HG02981 (cell line): ENCODE data around the gene EPOP.

ENCODE experiments used
- ATAC-seq: cut with Tn5 transposase; IDR thresholded peaks from one replicate; pipeline ENCODE4 v1.9.1; 2021; ENCODE audit warnings: mild to moderate bottlenecking, moderate library complexity; ENCODE audit not compliant: unreplicated experiment

EPOP gene

DNA sequence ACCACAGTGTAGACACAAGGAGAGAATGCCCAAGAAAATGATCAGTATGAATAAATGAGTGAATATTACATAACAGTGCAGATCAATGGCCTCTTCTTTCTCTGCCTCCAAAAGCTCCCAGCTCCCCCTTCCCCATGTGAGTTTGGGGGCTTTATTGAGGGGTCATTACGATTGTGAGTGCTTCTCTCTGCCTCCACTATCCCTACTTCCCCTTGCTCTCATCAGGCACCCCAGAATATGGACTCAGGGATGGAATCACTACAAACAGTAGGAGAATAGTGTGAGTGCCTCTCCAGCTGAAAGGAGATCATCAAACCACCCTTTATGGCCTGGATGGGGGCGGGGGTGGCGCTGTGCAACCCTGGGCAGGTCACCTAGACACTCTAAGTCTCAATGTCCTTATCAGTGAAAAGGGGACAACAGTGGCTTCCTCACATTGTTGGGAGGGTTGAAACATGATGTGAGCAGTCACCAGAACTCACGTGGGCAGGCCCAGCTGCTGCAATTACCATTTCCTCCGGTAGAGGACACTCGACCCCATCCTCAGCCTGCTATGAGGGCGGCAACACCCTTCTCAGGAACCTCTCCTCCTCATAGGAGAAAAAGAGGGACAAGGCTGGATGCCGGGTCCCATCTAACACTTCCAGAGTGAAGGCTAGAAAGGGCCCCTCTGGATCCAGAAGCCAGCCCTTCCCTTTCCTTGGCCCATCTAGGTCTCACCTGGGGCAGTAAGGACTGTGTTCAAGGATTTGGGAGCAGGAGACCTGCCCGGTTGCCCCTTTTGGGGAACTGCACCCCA is 2.1 kb upstream of the EPOP start:
- ATAC-seq: no peak

DNA sequence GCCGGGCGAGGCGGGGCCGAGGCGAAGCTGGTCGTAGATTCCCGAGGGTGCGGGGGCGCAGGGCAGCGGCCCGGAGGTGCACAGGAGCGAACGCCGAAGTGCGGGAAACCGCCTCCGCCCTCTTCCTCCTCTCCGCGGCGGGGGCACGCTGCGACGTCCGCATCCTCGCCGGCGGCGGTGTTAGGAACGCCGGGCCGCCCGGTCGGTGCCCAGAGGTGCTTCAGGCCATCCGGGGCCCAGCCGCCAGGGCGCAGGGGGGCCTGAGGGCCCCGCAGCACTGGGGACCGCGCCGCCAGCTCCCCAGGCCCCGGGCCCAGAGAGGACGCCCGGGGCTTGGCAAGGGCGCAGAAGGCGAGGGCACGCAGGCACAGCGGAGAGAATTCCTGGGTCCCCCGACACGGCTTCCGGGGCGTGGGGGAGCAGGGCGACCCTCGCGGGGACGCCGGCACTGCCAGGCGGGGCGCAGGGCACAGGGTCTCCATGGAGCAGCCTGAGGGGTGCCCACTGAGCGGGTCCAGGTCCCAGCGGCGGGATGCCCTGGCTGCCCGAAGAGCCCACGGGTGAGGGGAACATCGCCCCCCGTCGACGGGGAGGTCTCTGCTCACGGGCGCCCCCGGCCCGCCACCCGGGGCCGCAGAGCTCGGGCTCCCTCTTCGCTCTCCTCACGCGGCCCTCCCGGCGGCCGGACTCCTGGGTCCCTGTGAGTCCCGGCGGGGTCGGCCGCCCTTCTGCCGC is 576 bp downstream of the EPOP start:
- ATAC-seq: no peak

DNA sequence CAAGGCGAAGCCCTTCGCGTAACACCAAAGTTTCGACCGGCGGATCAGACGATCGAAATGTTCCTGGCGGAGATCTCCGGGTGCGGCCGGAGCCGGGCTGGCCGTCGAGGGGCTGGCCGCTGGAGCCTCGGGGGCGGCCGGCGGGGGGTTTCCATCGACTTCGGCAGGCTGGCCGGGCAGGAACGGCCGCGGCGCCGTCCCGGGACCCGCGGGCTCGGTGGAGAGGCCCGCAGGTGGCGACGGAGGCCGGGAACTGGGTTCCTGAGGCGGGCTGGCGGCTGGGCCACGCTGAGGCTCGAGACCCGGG is 1.1 kb downstream of the EPOP start:
- no peak for ATAC-seq

DNA sequence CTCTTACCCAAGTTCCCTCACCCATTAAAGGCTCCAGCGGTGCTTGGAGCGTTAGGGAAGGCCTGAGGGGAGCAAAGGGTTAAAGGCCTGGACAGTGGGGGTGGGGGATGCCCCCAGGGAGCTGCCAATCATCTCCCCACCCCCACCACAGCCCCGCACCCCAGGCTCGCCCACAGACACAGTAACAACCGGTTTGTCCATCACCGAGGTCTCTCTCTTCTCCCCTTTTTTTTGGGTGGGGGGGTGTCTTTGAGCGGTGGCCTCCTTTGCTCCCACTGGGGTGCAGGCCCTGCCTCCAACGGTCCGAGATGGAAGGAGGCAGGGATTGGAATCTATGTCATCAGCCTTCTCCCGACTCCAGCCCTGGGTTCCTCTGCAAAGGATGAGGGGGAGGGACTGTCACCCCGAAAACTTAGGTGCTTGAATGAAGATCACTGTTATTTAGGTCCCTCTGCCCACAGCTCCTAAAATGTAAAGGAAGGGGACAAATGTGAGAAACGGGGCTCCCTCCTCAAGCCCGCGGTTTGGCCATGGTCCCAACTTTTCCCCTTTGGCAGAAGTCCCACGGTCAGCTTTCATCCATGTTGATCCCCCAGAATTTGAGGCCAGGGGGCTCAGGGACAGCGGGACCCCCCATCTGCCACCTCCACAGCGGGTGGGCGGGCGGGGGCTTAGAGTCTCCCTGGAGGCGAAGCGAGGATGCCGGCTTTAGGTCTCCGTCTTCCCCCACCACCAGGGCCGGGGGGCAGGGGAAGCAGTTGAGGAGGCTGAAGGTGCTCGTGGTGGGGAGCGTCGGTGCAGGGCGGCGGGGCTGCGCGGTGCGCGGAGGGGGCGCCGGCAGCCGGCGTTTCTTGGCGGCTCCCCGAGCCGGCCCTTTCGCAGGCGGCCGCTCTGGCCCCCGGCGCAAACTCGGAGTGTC is 1.7 kb downstream of the EPOP start:
- ATAC-seq: no peak

DNA sequence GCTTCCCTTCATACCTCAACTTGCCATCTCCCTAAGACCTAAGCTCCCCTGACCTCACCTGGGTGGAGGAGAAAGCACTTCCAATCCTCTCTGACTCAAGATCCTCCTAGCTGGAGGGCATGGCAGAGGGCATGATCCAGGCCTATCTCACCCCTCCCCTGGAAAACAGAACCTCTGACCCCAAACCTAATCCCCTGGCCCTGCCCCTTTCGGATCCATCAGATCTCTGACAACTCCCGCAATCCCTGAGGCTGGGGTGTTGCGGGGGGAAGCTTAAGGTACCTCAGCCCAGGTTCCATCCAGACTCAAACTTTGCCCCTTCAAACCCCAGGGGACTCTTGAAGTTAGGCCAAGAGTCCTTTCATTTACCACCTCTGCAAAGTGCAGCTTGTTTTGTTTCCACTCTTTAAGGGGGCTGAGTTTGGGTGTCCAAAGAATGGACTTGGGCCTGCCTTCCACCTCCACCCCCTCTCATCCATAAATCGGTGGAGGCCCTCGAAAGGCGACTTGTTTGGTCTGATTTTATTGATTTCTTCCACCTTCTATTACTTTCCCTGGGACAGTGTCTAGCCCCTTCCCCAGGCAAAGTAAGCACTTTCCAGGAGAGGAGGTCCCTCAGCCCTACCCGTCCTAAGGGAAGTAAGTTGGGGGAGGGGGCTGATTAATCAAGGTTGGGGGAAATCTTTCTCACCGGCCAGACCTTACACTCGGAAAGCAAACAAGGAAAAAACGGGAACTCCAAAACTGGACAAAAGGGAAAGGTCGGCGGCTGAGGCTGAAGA is 2.6 kb downstream of the EPOP start:
- ATAC-seq: no peak

DNA sequence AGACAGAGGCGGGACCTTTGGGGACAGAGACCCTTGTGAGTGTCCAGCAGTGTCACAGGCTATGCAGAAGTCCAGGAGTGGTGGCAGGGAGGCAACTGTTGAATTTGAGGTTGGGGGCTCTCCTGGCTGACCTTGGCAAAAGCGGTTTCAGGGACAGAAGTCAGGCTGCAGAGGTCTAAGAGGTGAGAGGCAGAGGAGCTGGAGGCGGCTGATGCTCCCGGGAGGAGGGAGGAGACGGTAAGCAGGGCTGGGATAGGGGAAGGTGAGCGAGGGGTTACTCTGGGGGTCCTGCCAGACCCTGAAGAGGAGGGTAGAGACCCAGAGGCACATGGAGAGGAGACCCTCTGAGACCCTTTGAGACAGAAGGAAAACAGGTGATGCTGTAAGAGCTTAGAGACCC is 5.2 kb downstream of the EPOP start:
- no peak for ATAC-seq

DNA sequence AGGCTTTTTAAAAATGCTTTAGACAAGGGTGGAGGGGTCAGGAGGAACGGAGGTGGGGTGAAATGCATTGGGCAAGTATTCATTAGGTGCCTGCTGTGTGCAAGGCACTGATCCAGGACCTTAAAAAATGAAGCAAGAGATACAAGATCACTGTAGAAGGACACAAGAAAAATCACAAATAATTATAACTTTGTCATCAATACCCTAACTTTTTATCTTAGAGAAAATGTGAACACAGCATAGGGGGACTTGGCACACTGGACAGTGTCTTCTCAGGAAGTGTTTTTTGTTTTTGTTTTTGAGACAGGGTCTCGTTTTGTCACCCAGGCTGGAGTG is 7.0 kb downstream of the EPOP start:
- ATAC-seq: no peak

DNA sequence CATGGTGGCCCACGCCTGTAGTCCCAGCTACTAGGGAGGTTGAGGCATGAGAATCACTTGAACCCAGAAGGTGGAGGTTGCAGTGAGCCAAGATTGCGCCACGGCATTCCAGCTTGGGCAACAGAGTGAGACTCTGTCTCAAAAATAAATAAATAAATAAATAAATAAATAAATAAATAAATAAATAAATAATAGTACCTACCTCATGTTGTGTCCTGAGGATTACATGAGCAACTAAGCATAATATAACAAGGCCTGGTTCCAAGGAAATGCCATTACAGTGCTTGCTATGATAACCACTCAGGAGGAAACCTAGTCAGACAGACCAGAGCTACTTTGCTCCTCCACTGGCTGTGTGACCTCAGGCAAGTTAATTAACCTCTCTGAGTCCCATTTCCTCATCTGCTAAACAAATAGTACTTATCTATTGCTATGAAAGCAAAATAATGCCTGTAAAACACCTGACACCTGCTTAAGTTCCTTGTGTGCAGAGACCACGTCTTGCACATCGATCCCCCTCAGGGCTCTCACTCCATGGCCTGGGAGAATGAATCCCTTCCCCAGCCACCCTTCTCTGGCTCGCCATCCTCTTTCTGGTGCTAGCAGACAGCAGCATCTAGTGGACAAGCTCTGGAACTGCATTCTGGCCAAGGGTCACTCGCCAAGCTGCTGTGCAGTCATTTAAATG is 7.5 kb downstream of the EPOP start:
- no peak for ATAC-seq

DNA sequence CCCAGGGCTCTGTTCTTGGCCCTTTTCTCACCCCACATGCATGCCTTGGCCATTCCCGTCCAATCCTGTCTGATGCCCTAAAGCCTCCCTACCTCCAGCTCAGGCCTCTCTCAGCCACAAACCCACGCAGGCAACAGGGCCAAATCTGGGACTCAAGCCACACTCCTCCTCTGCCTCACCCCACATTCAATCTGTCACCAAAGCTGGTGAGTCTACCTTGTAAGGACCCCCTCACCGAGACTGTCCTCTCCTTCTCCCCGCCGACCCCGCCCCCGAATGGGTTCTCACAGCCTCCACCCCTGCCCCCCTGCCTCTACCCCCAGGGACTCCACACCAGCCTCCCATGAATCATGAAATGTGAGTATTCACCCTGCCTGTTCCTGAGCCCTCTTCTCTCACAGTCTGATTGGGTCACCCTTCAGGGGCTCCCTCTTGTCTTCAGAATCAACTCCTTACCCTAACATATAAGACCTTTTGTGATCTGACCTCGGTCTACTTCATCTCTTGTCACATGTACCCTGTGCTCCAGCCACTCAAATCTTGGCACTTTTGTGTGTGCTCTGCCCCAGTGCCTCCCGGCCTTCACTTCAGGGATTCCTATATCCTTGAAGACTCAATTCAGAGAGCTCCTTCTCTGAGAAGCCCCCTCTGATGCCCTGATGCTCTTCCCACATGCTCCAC is 10.7 kb downstream of the EPOP start:
- ATAC-seq: no peak

DNA sequence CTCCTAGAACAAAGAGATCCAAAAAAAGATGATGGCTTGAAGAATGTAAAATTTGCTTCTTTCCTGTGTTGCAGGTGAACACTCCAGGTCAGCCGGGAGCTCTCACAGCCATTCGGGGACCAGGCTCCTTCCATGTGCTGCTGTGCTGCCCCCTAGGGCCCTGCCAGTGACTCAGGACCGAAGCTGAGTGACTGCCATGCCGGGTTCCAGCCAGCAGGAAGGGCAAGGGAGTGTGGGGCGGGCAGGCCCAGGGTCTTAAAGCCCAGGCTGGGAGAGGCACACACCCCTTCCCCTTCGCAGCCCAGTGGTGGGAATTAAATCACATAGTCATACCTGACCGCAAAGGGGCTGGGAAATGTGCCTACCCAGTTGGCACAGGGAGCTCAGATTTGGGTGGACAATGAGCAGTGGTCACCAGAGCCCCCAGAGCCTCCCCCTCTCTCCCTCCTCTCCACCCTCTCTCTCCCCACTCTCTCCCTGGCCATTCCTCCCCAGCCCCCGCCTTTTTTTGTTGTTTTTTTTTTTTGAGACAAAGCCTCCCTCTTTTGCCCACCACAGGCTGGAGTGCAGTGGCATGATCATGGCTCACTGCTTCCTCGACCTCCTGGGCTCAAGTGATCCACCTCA is 11.5 kb downstream of the EPOP start:
- ATAC-seq: no peak

DNA sequence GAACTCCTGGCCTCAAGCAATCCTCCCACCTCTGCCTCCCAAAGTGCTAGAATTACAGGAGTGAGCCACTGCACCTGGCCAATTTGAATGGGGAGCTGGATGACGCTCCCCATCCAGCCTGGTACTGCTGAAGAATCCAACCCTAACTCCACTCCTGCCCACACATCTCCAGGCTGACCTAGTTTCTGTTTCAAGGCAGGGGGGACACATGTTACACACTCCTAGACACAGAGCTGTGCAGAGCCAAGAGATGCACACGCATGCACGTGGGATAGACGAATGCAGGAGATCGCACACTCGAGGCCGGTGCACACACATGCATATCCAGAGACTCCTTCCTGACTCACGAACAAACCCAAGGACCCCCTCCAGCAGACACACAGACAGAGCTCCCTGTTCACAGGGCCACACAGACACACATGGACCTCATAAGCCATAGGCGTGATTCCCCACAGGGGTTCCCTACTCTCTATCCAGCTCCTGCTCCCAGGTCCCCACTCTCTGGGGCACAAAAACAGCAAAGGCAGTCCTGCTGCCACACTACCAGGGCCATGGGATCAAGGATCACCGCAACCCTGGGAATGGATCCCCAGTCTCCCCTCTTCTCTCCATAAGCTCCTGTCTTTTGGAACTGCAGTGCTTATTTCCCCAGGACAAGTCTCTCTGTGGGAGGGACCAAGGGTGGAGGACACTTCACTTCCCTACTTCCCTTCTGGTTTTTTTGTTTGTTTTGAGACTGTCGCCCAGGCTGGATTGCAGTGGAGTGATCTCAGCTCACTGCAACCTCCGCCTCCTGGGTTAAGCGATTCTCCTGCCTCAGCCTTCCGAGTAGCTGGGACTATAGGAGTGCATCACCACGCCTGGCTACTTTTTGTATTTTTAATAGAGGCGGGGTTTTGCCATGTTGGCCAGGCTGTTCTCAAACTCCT is 14.4 kb downstream of the EPOP start:
- ATAC-seq: no peak

DNA sequence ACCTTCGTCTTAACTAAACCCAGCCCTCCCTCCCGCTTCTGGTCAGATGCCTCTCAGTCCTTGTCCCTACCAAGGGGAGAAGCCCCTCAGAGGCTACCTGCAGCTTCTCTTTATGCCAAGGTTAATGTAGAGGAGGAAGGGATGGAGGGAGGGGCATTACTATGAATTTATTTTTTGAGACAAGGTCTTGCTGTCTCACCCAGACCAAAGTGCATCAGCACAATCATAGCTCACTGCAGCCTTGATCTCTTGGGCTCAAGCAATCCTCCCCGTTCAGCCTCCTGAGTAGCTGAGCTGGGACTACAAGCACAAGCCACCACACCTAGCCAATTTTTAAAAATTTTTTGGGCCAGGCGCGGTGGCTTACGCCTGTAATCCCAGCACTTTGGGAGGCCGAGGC is 15.3 kb downstream of the EPOP start:
- no peak for ATAC-seq

DNA sequence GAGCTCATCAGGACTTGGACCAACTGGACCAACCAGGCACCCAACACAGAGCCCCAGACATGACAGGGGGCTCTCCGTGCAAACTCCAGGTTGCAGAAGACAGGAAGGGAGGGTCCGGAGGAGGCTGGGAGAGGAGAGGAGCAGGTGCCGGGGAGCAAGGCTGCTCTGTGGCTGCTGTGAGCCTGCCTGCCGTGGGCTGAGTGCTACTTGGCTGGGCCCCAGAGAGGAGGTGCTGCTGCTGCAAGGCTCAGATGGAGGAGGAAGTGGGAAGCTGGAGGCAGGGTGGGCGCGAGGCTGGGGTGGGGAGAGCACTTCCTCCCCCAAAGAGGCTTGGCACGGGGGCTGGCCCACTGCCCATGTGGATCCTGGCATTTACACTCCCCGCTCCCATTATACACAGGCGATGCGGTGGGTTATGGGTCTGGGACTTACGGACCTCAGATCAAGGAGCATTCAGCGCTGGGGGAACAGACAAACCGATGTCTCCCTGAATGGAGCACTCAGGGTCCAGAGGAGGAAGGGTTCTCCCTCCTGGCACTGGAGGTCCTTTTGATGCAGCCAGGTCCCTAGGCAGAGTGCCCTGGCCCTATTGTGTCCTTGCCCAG is 15.9 kb downstream of the EPOP start:
- no peak for ATAC-seq

DNA sequence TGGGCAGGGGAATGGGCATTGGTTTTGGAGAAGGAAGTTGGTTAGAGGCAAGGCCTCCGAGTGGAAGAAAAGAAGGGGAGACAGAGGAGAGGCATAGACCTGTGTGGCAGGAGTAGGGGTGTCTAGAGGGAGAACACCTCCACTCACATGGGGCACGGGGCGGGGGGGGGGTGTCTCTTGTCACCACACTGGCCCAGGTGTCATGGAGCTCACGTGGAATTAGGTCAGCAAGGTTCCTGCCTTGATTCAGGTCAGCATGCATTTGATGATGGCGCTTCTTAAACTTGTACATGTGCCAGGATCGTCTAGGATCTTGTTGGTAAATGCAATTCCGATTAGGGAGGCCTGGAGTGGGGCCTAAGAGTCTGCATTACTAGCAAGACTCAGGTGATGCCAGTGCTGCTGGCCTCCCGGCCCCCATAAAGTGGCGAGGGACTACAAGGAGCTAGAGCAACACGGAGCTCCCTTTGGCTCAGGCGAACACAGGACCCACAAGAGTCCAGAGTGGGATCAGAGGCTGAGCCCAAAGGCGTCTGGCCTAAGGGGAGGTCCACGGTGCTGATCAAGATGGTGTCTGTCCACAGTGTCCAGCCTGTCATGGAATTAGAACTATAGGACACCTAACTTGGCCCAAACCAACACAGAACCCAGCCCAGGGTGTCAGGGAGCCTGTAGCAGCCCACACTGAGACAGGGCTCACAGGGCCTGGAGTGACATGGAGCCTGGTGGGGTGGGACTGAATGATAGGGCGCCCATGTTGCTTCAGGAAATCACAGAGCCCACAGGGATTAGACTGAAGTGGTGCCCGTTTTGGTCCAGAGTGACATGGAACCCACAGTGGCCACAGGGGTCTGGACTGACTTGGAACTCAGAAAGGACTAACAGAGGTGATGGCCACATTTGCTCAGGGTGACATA is 16.7 kb downstream of the EPOP start:
- no peak for ATAC-seq

DNA sequence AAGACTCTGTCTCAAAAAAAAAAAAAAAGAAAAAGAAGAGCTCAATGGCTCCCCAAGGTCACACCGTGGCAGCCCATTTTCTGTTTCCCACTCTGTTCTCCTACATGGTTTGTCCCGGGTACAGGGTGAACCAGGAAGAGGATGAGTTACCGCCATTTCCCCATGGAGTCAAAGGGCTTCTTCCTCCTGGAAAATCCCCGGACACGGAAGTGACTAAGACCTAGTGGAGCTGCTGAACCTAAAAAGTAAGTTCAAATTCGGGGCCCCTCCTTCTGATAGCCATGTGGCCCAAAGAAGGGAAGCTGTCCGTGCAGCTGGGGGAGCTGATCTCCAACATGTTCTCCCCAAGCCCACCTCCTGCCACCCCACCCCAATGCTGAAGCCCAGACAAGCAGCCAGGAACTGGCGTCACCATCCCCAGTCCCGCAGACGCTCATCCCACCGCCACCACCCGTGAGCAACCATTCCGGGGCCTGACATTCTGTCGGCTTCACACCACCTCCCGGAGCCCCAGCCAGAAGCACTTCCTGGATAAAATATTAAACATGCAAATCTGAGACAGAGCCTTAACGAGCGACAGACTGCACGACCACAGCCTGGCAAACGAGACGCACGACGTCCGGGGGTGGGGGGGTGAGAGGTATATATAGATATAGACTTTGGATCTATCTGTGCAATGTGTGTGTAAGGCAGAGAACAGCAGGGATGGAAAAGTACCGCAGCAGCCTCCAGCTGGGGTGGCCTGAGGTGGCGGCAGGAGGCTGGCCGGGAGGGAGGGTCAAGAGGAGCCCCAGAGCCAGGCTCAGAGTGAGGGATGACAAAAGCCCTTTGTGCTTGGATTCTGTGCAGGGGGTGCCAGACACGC is 17.6 kb downstream of the EPOP start:
- ATAC-seq: no peak
